ENCODE results near the gene ZNF580. TPM values are rescaled to one million over a fixed set of nuclear protein-coding genes. Genes with fewer than 3 reads are reported as not detected.
A peak's percentile ranks its signal among the peaks of the same experiment; 100 is the strongest.

Gene ZNF580
- total and polyA plus RNA-seq, 2 of the 13 experiments (the other 11 are each of a cell fraction or from before 2014, with no cell fraction given) = 4.4 to 6.0 TPM

DNA sequence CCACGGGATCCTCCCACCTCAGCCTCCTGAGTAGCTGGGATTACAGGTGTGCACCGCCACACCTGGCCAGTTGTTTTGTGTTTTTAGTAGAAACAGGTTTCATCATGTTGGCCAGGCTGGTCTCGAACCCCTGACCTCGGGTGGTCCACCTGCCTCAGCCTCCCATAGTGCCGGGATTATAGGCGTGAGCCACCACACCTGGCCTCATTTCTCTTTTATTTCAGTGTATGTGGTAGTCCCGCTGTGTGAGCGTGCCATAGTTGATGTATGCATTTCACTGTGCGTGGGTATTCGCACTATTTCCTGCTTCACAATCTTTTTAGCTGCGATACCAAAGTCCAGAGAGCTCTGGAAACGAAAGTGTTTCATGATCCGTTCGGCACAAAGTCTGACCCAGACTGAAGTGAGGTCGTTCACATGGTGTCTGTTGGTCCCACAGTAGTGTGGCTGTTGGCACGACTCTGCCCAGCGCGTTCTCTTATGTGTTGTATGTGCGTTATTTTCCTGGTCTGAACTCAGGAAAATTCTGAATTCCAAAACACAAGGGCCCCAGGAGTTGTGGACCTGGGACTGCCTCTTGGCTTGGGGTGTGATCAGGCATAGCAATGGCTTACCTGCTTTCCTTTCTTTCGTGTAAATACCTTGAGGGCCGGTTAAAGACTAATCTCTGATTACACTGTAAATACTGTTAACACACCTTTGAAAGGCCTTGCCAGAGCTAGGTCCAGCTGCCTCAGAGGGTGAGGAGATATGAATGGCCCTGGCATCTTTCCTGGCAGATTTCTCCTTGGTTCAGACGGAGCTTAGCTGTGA lies 42.9 kb downstream of the ZNF580 start (continued):
- TF ChIP-seq, protein P1, sequence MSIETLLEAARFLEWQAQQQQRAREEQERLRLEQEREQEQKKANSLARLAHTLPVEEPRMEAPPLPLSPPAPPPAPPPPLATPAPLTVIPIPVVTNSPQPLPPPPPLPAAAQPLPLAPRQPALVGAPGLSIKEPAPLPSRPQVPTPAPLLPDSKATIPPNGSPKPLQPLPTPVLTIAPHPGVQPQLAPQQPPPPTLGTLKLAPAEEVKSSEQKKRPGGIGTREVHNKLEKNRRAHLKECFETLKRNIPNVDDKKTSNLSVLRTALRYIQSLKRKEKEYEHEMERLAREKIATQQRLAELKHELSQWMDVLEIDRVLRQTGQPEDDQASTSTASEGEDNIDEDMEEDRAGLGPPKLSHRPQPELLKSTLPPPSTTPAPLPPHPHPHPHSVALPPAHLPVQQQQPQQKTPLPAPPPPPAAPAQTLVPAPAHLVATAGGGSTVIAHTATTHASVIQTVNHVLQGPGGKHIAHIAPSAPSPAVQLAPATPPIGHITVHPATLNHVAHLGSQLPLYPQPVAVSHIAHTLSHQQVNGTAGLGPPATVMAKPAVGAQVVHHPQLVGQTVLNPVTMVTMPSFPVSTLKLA (IDR thresholded peaks at IDR 0.05) = peak; percentile 35; the same call in 1 of the 2 replicates
- TF ChIP-seq, protein P2, sequence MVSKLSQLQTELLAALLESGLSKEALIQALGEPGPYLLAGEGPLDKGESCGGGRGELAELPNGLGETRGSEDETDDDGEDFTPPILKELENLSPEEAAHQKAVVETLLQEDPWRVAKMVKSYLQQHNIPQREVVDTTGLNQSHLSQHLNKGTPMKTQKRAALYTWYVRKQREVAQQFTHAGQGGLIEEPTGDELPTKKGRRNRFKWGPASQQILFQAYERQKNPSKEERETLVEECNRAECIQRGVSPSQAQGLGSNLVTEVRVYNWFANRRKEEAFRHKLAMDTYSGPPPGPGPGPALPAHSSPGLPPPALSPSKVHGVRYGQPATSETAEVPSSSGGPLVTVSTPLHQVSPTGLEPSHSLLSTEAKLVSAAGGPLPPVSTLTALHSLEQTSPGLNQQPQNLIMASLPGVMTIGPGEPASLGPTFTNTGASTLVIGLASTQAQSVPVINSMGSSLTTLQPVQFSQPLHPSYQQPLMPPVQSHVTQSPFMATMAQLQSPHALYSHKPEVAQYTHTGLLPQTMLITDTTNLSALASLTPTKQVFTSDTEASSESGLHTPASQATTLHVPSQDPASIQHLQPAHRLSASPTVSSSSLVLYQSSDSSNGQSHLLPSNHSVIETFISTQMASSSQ (IDR thresholded peaks at IDR 0.05; ENCODE audit: low read depth) = peak; percentile 41; the same call in 1 of the 2 replicates
- TF ChIP-seq, protein P2 (CRISPR knock-in tag; IDR thresholded peaks at IDR 0.05; ENCODE audit: borderline replicate concordance) = peak; percentile 30; the same call in 1 of the 2 replicates
- TF ChIP-seq, protein P3, sequence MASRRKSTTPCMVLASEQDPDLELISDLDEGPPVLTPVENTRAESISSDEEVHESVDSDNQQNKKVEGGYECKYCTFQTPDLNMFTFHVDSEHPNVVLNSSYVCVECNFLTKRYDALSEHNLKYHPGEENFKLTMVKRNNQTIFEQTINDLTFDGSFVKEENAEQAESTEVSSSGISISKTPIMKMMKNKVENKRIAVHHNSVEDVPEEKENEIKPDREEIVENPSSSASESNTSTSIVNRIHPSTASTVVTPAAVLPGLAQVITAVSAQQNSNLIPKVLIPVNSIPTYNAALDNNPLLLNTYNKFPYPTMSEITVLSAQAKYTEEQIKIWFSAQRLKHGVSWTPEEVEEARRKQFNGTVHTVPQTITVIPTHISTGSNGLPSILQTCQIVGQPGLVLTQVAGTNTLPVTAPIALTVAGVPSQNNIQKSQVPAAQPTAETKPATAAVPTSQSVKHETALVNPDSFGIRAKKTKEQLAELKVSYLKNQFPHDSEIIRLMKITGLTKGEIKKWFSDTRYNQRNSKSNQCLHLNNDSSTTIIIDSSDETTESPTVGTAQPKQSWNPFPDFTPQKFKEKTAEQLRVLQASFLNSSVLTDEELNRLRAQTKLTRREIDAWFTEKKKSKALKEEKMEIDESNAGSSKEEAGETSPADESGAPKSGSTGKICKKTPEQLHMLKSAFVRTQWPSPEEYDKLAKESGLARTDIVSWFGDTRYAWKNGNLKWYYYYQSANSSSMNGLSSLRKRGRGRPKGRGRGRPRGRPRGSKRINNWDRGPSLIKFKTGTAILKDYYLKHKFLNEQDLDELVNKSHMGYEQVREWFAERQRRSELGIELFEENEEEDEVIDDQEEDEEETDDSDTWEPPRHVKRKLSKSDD (CRISPR knock-in tag; IDR thresholded peaks at IDR 0.05; ENCODE audit: low read depth) = no peak
- TF ChIP-seq HHEX (CRISPR knock-in tag; IDR thresholded peaks at IDR 0.05) (no peak), CENPT (CRISPR knock-in tag; IDR thresholded peaks at IDR 0.05; ENCODE audit: low read depth) (no peak), MIXL1 (CRISPR knock-in tag; IDR thresholded peaks at IDR 0.05) (0 out of 2 replicates have a peak, but pooled peaks have one; percentile 48), ZNF446 (CRISPR knock-in tag; IDR thresholded peaks at IDR 0.05) (no peak), ATRX (CRISPR knock-in tag; IDR thresholded peaks at IDR 0.05; ENCODE audit: borderline replicate concordance) (no peak), SOX13 (IDR thresholded peaks at IDR 0.05) (no peak), SOX13 (CRISPR knock-in tag; conservative IDR thresholded peaks at IDR 0.05 in 1 of 2, IDR thresholded peaks at IDR 0.05 in 1 of 2) (no peak; a peak in 1 of 4 replicates), AKAP8 (CRISPR knock-in tag; IDR thresholded peaks at IDR 0.05) (no peak), ZNF432 (CRISPR knock-in tag; IDR thresholded peaks at IDR 0.05; ENCODE audit: borderline replicate concordance) (no peak)
- TF ChIP-seq, protein P4, sequence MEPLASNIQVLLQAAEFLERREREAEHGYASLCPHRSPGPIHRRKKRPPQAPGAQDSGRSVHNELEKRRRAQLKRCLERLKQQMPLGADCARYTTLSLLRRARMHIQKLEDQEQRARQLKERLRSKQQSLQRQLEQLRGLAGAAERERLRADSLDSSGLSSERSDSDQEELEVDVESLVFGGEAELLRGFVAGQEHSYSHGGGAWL (CRISPR knock-in tag; IDR thresholded peaks at IDR 0.05) = no peak
- TF ChIP-seq, protein P5, sequence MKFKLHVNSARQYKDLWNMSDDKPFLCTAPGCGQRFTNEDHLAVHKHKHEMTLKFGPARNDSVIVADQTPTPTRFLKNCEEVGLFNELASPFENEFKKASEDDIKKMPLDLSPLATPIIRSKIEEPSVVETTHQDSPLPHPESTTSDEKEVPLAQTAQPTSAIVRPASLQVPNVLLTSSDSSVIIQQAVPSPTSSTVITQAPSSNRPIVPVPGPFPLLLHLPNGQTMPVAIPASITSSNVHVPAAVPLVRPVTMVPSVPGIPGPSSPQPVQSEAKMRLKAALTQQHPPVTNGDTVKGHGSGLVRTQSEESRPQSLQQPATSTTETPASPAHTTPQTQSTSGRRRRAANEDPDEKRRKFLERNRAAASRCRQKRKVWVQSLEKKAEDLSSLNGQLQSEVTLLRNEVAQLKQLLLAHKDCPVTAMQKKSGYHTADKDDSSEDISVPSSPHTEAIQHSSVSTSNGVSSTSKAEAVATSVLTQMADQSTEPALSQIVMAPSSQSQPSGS (CRISPR knock-in tag; IDR thresholded peaks at IDR 0.05) = no peak
- TF ChIP-seq, protein P6, sequence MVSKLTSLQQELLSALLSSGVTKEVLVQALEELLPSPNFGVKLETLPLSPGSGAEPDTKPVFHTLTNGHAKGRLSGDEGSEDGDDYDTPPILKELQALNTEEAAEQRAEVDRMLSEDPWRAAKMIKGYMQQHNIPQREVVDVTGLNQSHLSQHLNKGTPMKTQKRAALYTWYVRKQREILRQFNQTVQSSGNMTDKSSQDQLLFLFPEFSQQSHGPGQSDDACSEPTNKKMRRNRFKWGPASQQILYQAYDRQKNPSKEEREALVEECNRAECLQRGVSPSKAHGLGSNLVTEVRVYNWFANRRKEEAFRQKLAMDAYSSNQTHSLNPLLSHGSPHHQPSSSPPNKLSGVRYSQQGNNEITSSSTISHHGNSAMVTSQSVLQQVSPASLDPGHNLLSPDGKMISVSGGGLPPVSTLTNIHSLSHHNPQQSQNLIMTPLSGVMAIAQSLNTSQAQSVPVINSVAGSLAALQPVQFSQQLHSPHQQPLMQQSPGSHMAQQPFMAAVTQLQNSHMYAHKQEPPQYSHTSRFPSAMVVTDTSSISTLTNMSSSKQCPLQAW (CRISPR knock-in tag; IDR thresholded peaks at IDR 0.05) = peak; percentile 88
